Panc1 (cell line): ENCODE data around the gene HOXD11. TPM values are rescaled to one million over a fixed set of nuclear protein-coding genes. Genes with fewer than 3 reads are reported as not detected.

ENCODE experiments used
- ATAC-seq: fragments of 200-7000 bp; cut with Tn5 transposase; 2 replicates; pipeline ENCODE4 v1.9.1; 2020; ENCODE audit warnings: mild to moderate bottlenecking, moderate library complexity
- BruUV-seq: library from RNA; stranded (reverse); fragments of 400-500 nt; replicated peaks from 2 replicates; lab custom pipeline; 2021; lab: Mats Ljungman, UMichigan
- CTCF ChIA-PET: fragments of 300-600 bp; sonication (Branson Sonifier 250); formaldehyde crosslinking; loops from one replicate; lab custom pipeline; 2022; ENCODE audit warnings: antibody characterized with exemption; lab: Charles Lee
- POLR2A ChIA-PET: fragments of 300-600 bp; sonication (Branson Sonifier 250); formaldehyde crosslinking; loops from one replicate; lab custom pipeline; 2022; ENCODE audit warnings: antibody characterized with exemption; lab: Charles Lee
- DNase-seq: peaks from one replicate; pipeline ENCODE4 v3.0.0-alpha.2; 2010; ENCODE audit warnings: low read depth, low spot score
- H3K27ac ChIP-seq: 2 replicates; pipeline ENCODE4 v1.5.1; 2011; ENCODE audit warnings: mild to moderate bottlenecking, low read length, inconsistent platforms
- H3K27me3 ChIP-seq: fragments of 200-500 bp; sonication (Bioruptor generic); 2 replicates; pipeline ENCODE4 v1.6.0; 2014; ENCODE audit warnings: low read length, inconsistent platforms; ENCODE audit not compliant: control insufficient read depth, insufficient read depth
- H3K36me3 ChIP-seq: fragments of 200-500 bp; sonication (Bioruptor generic); 2 replicates; pipeline ENCODE4 v1.5.1; 2014; ENCODE audit warnings: inconsistent platforms, mild to moderate bottlenecking, low read length, moderate library complexity; ENCODE audit not compliant: control insufficient read depth, insufficient read depth
- H3K4me1 ChIP-seq: 2 replicates; pipeline ENCODE4 v1.5.1; 2011; ENCODE audit warnings: inconsistent platforms, mild to moderate bottlenecking, low read length, moderate library complexity; ENCODE audit not compliant: control insufficient read depth, insufficient read depth
- H3K4me3 ChIP-seq, 2 experiments: 2 replicates each; pipeline ENCODE4 v1.5.1; 2011 to 2012; ENCODE audit warnings: low read depth in 2 of 2, low read length in 2 of 2, mild to moderate bottlenecking in 2 of 2, inconsistent platforms in 1 of 2, moderate library complexity in 1 of 2
- H3K9me3 ChIP-seq: fragments of 200-500 bp; sonication (Bioruptor generic); 2 replicates; pipeline ENCODE4 v1.5.1; 2014; ENCODE audit warnings: low read depth, mild to moderate bottlenecking, inconsistent platforms, low read length, moderate library complexity; ENCODE audit not compliant: control insufficient read depth, insufficient read depth
- POLR2AphosphoS5 ChIP-seq: IDR thresholded peaks from 2 replicates; pipeline ENCODE4 v1.6.1; 2012; ENCODE audit warnings: mild to moderate bottlenecking, low read depth, low read length, moderate library complexity
- SIN3A ChIP-seq: IDR thresholded peaks from 2 replicates; pipeline ENCODE4 v1.6.1; 2012; ENCODE audit warnings: low read depth, mild to moderate bottlenecking, low read length, moderate library complexity, borderline replicate concordance; ENCODE audit not compliant: insufficient read depth
- TCF7L2 ChIP-seq: IDR thresholded peaks from 2 replicates; pipeline ENCODE4 v1.6.1; 2011; ENCODE audit warnings: mild to moderate bottlenecking, low read depth, low read length, inconsistent platforms
- in situ Hi-C: cut with HindIII; loops from 2 replicates; pipeline ENCODE4 v1.10.0; 2016; ENCODE audit warnings: low sequenced_read_pairs, low pct_unique_long_range_greater_than_20kb
- intact Hi-C: fragments of 100-400 bp; cut with micrococcal nuclease; formaldehyde crosslinking; loops from one replicate; pipeline ENCODE4 v1.10.0; 2022; ENCODE audit not compliant: unreplicated experiment
- total RNA-seq: library from RNA; stranded (reverse); gene quantifications from one replicate; pipeline ENCODE4 v1.2.1, GENCODE V29; 2021; ENCODE audit not compliant: unreplicated experiment
- TF ChIP-seq, protein P1 (sequence below), 2 experiments: IDR thresholded peaks; 2 replicates each; pipeline ENCODE4 v1.6.1; 2011 to 2012; ENCODE audit warnings: low read depth in 2 of 2, control low read depth in 1 of 2, low read length in 1 of 2, mild to moderate bottlenecking in 1 of 2, moderate library complexity in 1 of 2; ENCODE audit not compliant: insufficient read depth in 1 of 2
- TF ChIP-seq, protein P2 (sequence below): fragments of 450-650 bp; IDR thresholded peaks from 2 replicates; pipeline ENCODE4 v1.5.1; 2017; ENCODE audit warnings: mild to moderate bottlenecking

HOXD11 gene
- total RNA-seq, 1 experiment from 2014 or later = 0.49 TPM

DNA sequence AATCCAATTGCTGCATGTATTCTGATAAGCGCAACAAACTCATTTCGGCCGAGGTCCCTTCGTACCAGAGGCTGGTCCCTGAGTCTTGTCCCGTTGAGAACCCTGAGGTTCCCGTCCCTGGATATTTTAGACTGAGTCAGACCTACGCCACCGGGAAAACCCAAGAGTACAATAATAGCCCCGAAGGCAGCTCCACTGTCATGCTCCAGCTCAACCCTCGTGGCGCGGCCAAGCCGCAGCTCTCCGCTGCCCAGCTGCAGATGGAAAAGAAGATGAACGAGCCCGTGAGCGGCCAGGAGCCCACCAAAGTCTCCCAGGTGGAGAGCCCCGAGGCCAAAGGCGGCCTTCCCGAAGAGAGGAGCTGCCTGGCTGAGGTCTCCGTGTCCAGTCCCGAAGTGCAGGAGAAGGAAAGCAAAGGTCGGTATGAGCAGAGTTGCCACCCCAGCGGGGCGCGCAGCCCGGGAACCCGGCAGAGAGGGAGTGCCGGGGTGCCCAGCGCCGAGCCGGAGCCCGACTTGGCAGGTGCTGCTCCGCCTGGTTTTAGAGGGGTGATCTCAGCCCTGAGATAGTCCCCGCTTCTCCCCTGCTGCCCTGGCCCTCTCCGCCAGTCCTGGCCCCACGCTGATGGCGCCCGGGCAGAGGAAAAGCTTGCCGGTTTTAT, 10.2 kb downstream of the HOXD11 start:
- no peak for ATAC-seq
- CTCF ChIA-PET = interaction anchor here (0.6 kb wide), 1 partner anchor 312 kb away, joined by 3 read pairs; no protein-coding TSS in a partner anchor
- POLR2A ChIA-PET = no interaction called here
- H3K27ac ChIP-seq = no peak overlapping the region
- BruUV-seq = no TSS peak
- no peaks in the 10 kb centered on the region for H3K9me3 ChIP-seq
- peaks cover 2% of the 10 kb centered on the region; the same call in 1 of the 2 replicates for H3K27me3 ChIP-seq
- no peaks in the 10 kb centered on the region for H3K4me1 ChIP-seq
- DNase-seq = no peak
- no peaks in the 10 kb centered on the region for H3K36me3 ChIP-seq
- no peak overlapping the region for H3K4me3 ChIP-seq
- intact Hi-C loops (no loop called here), in situ Hi-C loops (no loop called here)
- TF ChIP-seq, protein P1, sequence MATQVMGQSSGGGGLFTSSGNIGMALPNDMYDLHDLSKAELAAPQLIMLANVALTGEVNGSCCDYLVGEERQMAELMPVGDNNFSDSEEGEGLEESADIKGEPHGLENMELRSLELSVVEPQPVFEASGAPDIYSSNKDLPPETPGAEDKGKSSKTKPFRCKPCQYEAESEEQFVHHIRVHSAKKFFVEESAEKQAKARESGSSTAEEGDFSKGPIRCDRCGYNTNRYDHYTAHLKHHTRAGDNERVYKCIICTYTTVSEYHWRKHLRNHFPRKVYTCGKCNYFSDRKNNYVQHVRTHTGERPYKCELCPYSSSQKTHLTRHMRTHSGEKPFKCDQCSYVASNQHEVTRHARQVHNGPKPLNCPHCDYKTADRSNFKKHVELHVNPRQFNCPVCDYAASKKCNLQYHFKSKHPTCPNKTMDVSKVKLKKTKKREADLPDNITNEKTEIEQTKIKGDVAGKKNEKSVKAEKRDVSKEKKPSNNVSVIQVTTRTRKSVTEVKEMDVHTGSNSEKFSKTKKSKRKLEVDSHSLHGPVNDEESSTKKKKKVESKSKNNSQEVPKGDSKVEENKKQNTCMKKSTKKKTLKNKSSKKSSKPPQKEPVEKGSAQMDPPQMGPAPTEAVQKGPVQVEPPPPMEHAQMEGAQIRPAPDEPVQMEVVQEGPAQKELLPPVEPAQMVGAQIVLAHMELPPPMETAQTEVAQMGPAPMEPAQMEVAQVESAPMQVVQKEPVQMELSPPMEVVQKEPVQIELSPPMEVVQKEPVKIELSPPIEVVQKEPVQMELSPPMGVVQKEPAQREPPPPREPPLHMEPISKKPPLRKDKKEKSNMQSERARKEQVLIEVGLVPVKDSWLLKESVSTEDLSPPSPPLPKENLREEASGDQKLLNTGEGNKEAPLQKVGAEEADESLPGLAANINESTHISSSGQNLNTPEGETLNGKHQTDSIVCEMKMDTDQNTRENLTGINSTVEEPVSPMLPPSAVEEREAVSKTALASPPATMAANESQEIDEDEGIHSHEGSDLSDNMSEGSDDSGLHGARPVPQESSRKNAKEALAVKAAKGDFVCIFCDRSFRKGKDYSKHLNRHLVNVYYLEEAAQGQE (IDR thresholded peaks at IDR 0.05; ENCODE audit: insufficient read depth in 1 of 2, low read depth in 2 of 2, low read length in 1 of 2) = no peak
- TF ChIP-seq, protein P2, sequence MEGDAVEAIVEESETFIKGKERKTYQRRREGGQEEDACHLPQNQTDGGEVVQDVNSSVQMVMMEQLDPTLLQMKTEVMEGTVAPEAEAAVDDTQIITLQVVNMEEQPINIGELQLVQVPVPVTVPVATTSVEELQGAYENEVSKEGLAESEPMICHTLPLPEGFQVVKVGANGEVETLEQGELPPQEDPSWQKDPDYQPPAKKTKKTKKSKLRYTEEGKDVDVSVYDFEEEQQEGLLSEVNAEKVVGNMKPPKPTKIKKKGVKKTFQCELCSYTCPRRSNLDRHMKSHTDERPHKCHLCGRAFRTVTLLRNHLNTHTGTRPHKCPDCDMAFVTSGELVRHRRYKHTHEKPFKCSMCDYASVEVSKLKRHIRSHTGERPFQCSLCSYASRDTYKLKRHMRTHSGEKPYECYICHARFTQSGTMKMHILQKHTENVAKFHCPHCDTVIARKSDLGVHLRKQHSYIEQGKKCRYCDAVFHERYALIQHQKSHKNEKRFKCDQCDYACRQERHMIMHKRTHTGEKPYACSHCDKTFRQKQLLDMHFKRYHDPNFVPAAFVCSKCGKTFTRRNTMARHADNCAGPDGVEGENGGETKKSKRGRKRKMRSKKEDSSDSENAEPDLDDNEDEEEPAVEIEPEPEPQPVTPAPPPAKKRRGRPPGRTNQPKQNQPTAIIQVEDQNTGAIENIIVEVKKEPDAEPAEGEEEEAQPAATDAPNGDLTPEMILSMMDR = no peak
- TF ChIP-seq SIN3A (no peak), POLR2AphosphoS5 (no peak), TCF7L2 (no peak)

DNA sequence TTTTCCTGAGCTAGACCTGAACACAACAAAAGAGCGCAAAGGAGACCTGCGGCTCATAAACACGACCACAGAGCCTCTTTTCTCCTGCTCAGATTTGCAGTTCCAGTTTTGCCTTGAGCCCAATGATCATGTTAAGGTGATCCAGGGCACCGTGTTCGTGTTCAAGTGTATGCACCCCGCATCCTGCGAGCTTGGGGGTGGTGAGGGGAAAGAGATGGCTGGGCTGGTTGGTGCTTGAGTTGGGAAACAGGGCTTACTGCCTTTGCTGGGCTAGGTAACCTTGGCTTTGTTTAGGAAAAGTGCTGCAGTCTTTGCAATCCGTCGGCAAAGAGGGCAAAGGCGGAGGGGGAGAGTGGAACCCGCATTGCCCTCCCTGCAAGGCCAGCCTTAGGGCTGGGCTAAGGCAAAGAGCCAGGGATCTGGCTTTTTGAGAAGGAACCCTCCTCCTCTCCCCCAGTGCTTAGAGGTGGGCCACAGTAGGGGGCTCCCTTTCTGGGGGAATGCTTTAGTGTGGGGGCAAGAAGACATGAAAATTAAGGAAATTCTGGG, 10.8 kb downstream of the HOXD11 start:
- H3K4me1 ChIP-seq = no peaks in the 10 kb centered on the region
- no peak overlapping the region for H3K4me3 ChIP-seq
- ATAC-seq (no peak), DNase-seq (no peak)
- in situ Hi-C loops (no loop called here), intact Hi-C loops (no loop called here)
- H3K27ac ChIP-seq = no peak overlapping the region
- POLR2A ChIA-PET = no interaction called here
- peaks cover 2% of the 10 kb centered on the region; the same call in 1 of the 2 replicates for H3K27me3 ChIP-seq
- CTCF ChIA-PET = interaction anchor here (0.6 kb wide), 1 partner anchor 312 kb away, joined by 3 read pairs; no protein-coding TSS in a partner anchor
- TF ChIP-seq SIN3A (no peak), POLR2AphosphoS5 (no peak), TCF7L2 (no peak)
- TF ChIP-seq, protein P1 (IDR thresholded peaks at IDR 0.05; ENCODE audit: insufficient read depth in 1 of 2, low read depth in 2 of 2, low read length in 1 of 2) = no peak
- TF ChIP-seq, protein P2 = no peak
- BruUV-seq = no TSS peak
- no peaks in the 10 kb centered on the region for H3K9me3 ChIP-seq
- H3K36me3 ChIP-seq = no peaks in the 10 kb centered on the region
